Measurements from ENCODE around the gene ANTXRL. TPM values are rescaled to one million over a fixed set of nuclear protein-coding genes. Genes with fewer than 3 reads are reported as not detected.

Gene ANTXRL
- polyA plus RNA-seq, 1 of the 3 experiments (the other 2 are of a cell fraction), result not detected

- Histone ChIP-seq H3K36me3 (replicated peaks in 1 of 2; ENCODE audit: control insufficient read depth in 1 of 2, insufficient read depth in 2 of 2, low read length in 1 of 2) (no peaks in the 10 kb centered on the region), H3F3A (replicated peaks; ENCODE audit: insufficient read depth) (peaks cover 14% of the 10 kb centered on the region), H3K9me2 (no peaks in the 10 kb centered on the region), H2AFZ (ENCODE audit: low read depth) (peak overlapping the region; percentile 83), H3K27me3 (ENCODE audit: insufficient read depth) (no peaks in the 10 kb centered on the region), H3K4me3 (ENCODE audit: low read depth in 2 of 2, low read length in 1 of 2) (peak overlapping the region; percentile 63 to 68), H3K9ac (peak overlapping the region; percentile 80; the same call in 1 of the 2 replicates), H3K9me3 (no peaks in the 10 kb centered on the region), H3K79me2 (ENCODE audit: insufficient read depth) (no peaks in the 10 kb centered on the region), H3K4me1 (ENCODE audit: control insufficient read depth in 1 of 2, insufficient read depth in 2 of 2, low read depth in 1 of 2, low read length in 1 of 2) (peaks cover 0 to 2% of the 10 kb centered on the region in 2 experiments; a peak in 1 of 4 replicates), H4K20me1 (ENCODE audit: insufficient read depth) (no peaks in the 10 kb centered on the region), H3K4me2 (peak overlapping the region; percentile 87), H3K27ac (ENCODE audit: low read depth in 2 of 2, low read length in 1 of 2) (no peak overlapping the region)
- no peak for DNase-seq
- POLR2A ChIA-PET, result interaction anchor here (1.2 kb wide), 1 partner anchor 15 kb away, joined by 3 read pairs; no protein-coding TSS in a partner anchor
- 49% methylated on average over 3 of the region's 3 CpGs for WGBS (ENCODE audit: low lambda C conversion rate)
- CTCF ChIA-PET, result interaction anchor here (1.2 to 1.6 kb wide), 2 partner anchors 56 to 58 kb away, joined by 3 to 6 read pairs; no protein-coding TSS in a partner anchor
- no peak for TF ChIP-seq RFX5 (IDR thresholded peaks at IDR 0.05; ENCODE audit: low read length)
- no peak for TF ChIP-seq NFIC (IDR thresholded peaks at IDR 0.05; ENCODE audit: borderline replicate concordance)
- no peak for TF ChIP-seq USF1 (IDR thresholded peaks at IDR 0.05; ENCODE audit: borderline replicate concordance, low read depth)
- no peak for TF ChIP-seq RCOR1 (IDR thresholded peaks at IDR 0.05; ENCODE audit: low read length)
- no peak for TF ChIP-seq GATA2 (CRISPR knock-in tag; IDR thresholded peaks at IDR 0.05)
Observed at GRCh38 chr10:46285300-46285699, 1.5 kb upstream of the ANTXRL start.

- CTCF ChIA-PET, result no interaction called here
- H3K79me2 ChIP-seq (ENCODE audit: insufficient read depth), result no peaks in the 10 kb centered on the region
- H3K27ac ChIP-seq (ENCODE audit: low read depth in 2 of 2, low read length in 1 of 2), result no peak overlapping the region
- H3K4me1 ChIP-seq (ENCODE audit: control insufficient read depth in 1 of 2, insufficient read depth in 2 of 2, low read depth in 1 of 2, low read length in 1 of 2), result peaks cover 0 to 2% of the 10 kb centered on the region in 2 experiments; a peak in 1 of 4 replicates
- POLR2A ChIA-PET, result no interaction called here
- no peak overlapping the region for H2AFZ ChIP-seq (ENCODE audit: low read depth)
- DNase-seq, result no peak
- H3K36me3 ChIP-seq (replicated peaks in 1 of 2; ENCODE audit: control insufficient read depth in 1 of 2, insufficient read depth in 2 of 2, low read length in 1 of 2), result no peaks in the 10 kb centered on the region
- no peaks in the 10 kb centered on the region for H4K20me1 ChIP-seq (ENCODE audit: insufficient read depth)
- no peaks in the 10 kb centered on the region for H3K27me3 ChIP-seq (ENCODE audit: insufficient read depth)
- H3F3A ChIP-seq (replicated peaks; ENCODE audit: insufficient read depth), result peaks cover 14% of the 10 kb centered on the region
- no peaks in the 10 kb centered on the region; the same call in 1 of the 2 replicates for H3K9me3 ChIP-seq
- no peaks in the 10 kb centered on the region for H3K9me2 ChIP-seq
- WGBS (ENCODE audit: low lambda C conversion rate), result 89% methylated on average over 4 of the region's 5 CpGs
- H3K4me2 ChIP-seq, result no peak overlapping the region
- no peak overlapping the region for H3K4me3 ChIP-seq (ENCODE audit: low read depth in 2 of 2, low read length in 1 of 2)
- no peak overlapping the region for H3K9ac ChIP-seq
- TF ChIP-seq USF2 (IDR thresholded peaks at IDR 0.05; ENCODE audit: borderline replicate concordance, low read depth, low read length) (no peak), FOXM1 (IDR thresholded peaks at IDR 0.05; ENCODE audit: low read depth) (no peak), TAF1 (IDR thresholded peaks at IDR 0.05; ENCODE audit: borderline replicate concordance, low read depth, low read length) (no peak), RCOR1 (IDR thresholded peaks at IDR 0.05; ENCODE audit: low read length) (no peak), PBX3 (IDR thresholded peaks at IDR 0.05) (no peak), TEAD4 (IDR thresholded peaks at IDR 0.05; ENCODE audit: borderline replicate concordance, insufficient read depth) (no peak), MAX (IDR thresholded peaks at IDR 0.05; ENCODE audit: low read depth) (no peak), MXI1 (IDR thresholded peaks at IDR 0.05; ENCODE audit: low read depth, low read length) (no peak), CHD2 (IDR thresholded peaks at IDR 0.05; ENCODE audit: low read length, partially characterized antibody) (no peak), NRF1 (IDR thresholded peaks at IDR 0.05; ENCODE audit: low read depth, low read length) (no peak), USF1 (IDR thresholded peaks at IDR 0.05; ENCODE audit: borderline replicate concordance, low read depth) (no peak), JUND (IDR thresholded peaks at IDR 0.05) (no peak)
Observed at GRCh38 chr10:46285966-46286620, 704 bp upstream of the ANTXRL start.
